Measurements from ENCODE around the gene KRT75.

The KRT75 gene

GRCh38 chr12:52428121-52428520, 6.0 kb downstream of the KRT75 start:
- no peak for TF ChIP-seq CTCF (IDR thresholded peaks at IDR 0.05; ENCODE audit: control insufficient read depth, insufficient read depth, low read depth, low read length, missing control alignments)
- no peak overlapping the region for H3K4me3 ChIP-seq (ENCODE audit: control insufficient read depth, low read depth, low read length)
- DNase-seq (ENCODE audit: low read depth) = no peak

GRCh38 chr12:52427083-52427482, 7.1 kb downstream of the KRT75 start:
- no peak for DNase-seq (ENCODE audit: low read depth)
- no peak overlapping the region for H3K4me3 ChIP-seq (ENCODE audit: control insufficient read depth, low read depth, low read length)
- no peak for TF ChIP-seq CTCF (IDR thresholded peaks at IDR 0.05; ENCODE audit: control insufficient read depth, insufficient read depth, low read depth, low read length, missing control alignments)

- no peak for DNase-seq (ENCODE audit: low read depth)
- no peak overlapping the region for H3K4me3 ChIP-seq (ENCODE audit: control insufficient read depth, low read depth, low read length)
- TF ChIP-seq CTCF (IDR thresholded peaks at IDR 0.05; ENCODE audit: control insufficient read depth, insufficient read depth, low read depth, low read length, missing control alignments) = no peak
Measured at GRCh38 chr12:52426034-52426433, 8.1 kb downstream of the KRT75 start.

- TF ChIP-seq CTCF (IDR thresholded peaks at IDR 0.05; ENCODE audit: control insufficient read depth, insufficient read depth, low read depth, low read length, missing control alignments) = no peak
- no peak for DNase-seq (ENCODE audit: low read depth)
- H3K4me3 ChIP-seq (ENCODE audit: control insufficient read depth, low read depth, low read length) = no peak overlapping the region
Measured at GRCh38 chr12:52425466-52425865, 8.7 kb downstream of the KRT75 start.

- no peak for TF ChIP-seq CTCF (IDR thresholded peaks at IDR 0.05; ENCODE audit: control insufficient read depth, insufficient read depth, low read depth, low read length, missing control alignments)
- no peak for DNase-seq (ENCODE audit: low read depth)
- H3K4me3 ChIP-seq (ENCODE audit: control insufficient read depth, low read depth, low read length) = no peak overlapping the region
Measured at GRCh38 chr12:52423661-52424500, 10.3 kb downstream of the KRT75 start.

- no peak for TF ChIP-seq CTCF (IDR thresholded peaks at IDR 0.05; ENCODE audit: control insufficient read depth, insufficient read depth, low read depth, low read length, missing control alignments)
- H3K4me3 ChIP-seq (ENCODE audit: control insufficient read depth, low read depth, low read length) = no peak overlapping the region
- no peak for DNase-seq (ENCODE audit: low read depth)
Measured at GRCh38 chr12:52423035-52423434, 11.1 kb downstream of the KRT75 start.

Data from AG09309 (cell line).